Pancreas (tissue), 10 donors: ENCODE data around the gene GNAZ. TPM values are rescaled to one million over a fixed set of nuclear protein-coding genes. Genes with fewer than 3 reads are reported as not detected.
"Not testable (repeated sequence)": the region's sequence is repeated elsewhere in the genome, so short reads cannot be mapped to it uniquely, and the experiment has no call there.

ENCODE experiments used
- ATAC-seq, 4 donors: fragments of 200-7000 bp; cut with Tn5 transposase; one replicate each; pipeline versions ENCODE4 v1.8.0 to v1.9.1; 2020; ENCODE audit warnings: mild to moderate bottlenecking in 4 of 4, moderate library complexity in 4 of 4
- DNase-seq, 6 donors: peaks; one replicate each; pipeline ENCODE4 v3.0.0-alpha.2; 2020
- FAIRE-seq: peaks from 2 replicates; lab custom pipeline; 2012; peaks lifted over from hg19 to GRCh38; lab: Jason Lieb, UNC
- H3K27ac ChIP-seq, 4 donors: fragments of 200-600 bp; sonication (generic); 1 replicate in 3 of 4; 2 replicates in 1 of 4; pipeline versions ENCODE4 v1.5.0 to v1.8.0; 2020
- H3K27me3 ChIP-seq, 4 donors: fragments of 200-600 bp; one replicate each; pipeline ENCODE4 v1.8.0; 2021
- H3K36me3 ChIP-seq, 3 donors: fragments of 200-600 bp; sonication (generic) in 1 of 3; one replicate each; pipeline versions ENCODE4 v1.5.0 to v1.8.0; 2020 to 2021
- H3K4me1 ChIP-seq, 3 donors: fragments of 200-600 bp; one replicate each; pipeline ENCODE4 v1.8.0; 2021
- H3K4me3 ChIP-seq, 4 donors: fragments of 200-600 bp; sonication (generic) in 2 of 4; one replicate each; pipeline versions ENCODE4 v1.5.0 to v1.8.0; 2020 to 2021
- H3K9me3 ChIP-seq, 4 donors: fragments of 200-600 bp; one replicate each; pipeline ENCODE4 v1.8.0; 2021
- WGBS, 2 donors: extraction: QIAGEN DNeasy Blood & Tissue Kit; methylation state at CpG; one replicate each; pipeline ENCODE4 v1.1.7; 2013; 5-methylcytosine and 5-hydroxymethylcytosine counted together
- intact Hi-C, 3 donors: fragments of 100-400 bp; cut with DNase I; formaldehyde crosslinking; loops; one replicate each; pipeline versions ENCODE4 v1.11.1 to v1.14.2; 2022
- polyA plus RNA-seq, 2 donors: library from polyadenylated mRNA; stranded (reverse); fragments of 200-250 nt; gene quantifications; one replicate each; pipeline ENCODE4 v1.2.3, GENCODE V29; 2013
- total RNA-seq, 6 donors: library from RNA; stranded (reverse); fragmentation: NEBNext Ultra II Directional in 4 of 6; extraction: Animal tissue kit (Norgen Biotek cat#: 25700) in 4 of 6; gene quantifications; one replicate each; pipeline versions ENCODE4 v1.2.1 to v1.2.4, GENCODE V29; 2021 to 2023
- TF ChIP-seq, protein P1 (sequence below), 4 donors: fragments of 200-600 bp; sonication (generic) in 3 of 4; IDR thresholded peaks; one replicate each; pipeline versions ENCODE4 v1.5.0 to v1.8.0; 2021; ENCODE audit warnings: antibody characterized with exemption in 4 of 4
- donor health status: healthy with polysubstance abuse.
- donor health status: DM: no; HTN: no; CAD: no; lungs with moderate emphysema.
- donor health status: DM: no; HTN: no; CAD: no.
- donor health status: control.
- donor health status: control.
- donor health status: Bipolar disorder and iron deficiency.
- donor health status: DM: yes; HTN: yes; CAD: no.
- donor health status: DM: no; HTN: no; CAD: no.
- donor health status: DM: no; HTN: no; CAD: no.
- donor health status: DM: yes; HTN: yes; CAD: no.

GNAZ gene
- total RNA-seq (1 to 10 TPM in 4 of 6 donors, under 1 TPM in 2; 0.88 to 2.3 (median 1.6) TPM), polyA plus RNA-seq (1 to 10 TPM; 2.8 to 9.7 TPM)

DNA sequence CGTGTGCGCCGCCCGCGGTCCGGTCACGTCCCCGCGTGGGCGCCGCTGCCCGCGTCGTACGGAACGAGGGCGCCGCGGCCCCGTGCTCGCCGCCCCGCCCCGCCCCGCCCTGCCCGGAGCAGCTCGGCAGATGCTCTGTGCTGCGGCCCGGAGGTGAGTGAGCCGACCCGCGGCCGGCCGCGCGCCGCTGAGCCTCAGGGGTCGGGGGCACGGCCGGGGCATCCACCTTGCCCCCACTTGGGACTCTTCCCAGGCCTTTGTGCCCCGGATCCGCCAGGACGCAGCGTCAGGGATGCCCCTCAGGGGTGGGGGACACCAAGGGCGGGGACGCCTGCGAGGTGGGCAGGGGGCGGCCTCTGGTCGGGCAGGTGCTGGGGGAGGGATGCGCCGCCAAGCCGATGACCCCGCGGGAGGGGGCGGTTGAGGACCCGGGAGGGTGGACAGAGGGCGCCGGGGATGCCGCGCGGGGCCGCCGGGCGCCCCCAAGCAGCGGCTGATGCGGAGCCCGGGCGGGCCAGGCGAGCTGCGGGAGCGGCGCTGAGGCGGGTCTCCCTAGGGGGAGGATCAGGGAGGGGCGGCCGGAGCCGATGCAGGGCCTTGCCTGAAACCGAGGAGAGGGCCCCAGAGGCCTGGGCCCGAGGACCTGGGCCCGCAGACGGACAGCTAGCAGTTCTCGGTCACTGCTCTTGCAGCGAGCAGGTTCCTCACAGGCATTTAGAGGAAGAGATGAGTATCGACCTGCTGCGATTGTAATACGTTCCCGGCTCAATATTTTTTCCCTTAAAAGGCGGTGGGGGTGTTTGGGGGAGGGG lies at the start of gene GNAZ:
Gene GNAZ (plus strand): TSS at position 102 of the 812 bp plus-strand sequence. CDS start 25,177 bp downstream, outside the sequence.
- 10 to 11% methylated on average over 67 to 87 of the region's 87 CpGs for whole genome bisulfite sequencing, 2 donors
- DNase-seq: peak in 4 of 6 donors; percentile 37 to 82 (median 60)
- Histone ChIP-seq H3K27ac (peak within 1 kb of the TSS in 3 of 4 donors; percentile 25 to 57 (median 52)), H3K9me3 (no peaks in the 10 kb centered on the region), H3K36me3 (no peaks in the 10 kb centered on the region), H3K27me3 (no peaks in the 10 kb centered on the region), H3K4me1 (peaks cover 0 to 4% (median 3%) of the 10 kb centered on the region in 3 donors), H3K4me3 (peak within 1 kb of the TSS; percentile 35 to 57 (median 49))
- FAIRE-seq: no peak
- intact Hi-C loops: no loop called here
- peak; percentile 1 to 25 (median 10) for ATAC-seq
- TF ChIP-seq, protein P1, sequence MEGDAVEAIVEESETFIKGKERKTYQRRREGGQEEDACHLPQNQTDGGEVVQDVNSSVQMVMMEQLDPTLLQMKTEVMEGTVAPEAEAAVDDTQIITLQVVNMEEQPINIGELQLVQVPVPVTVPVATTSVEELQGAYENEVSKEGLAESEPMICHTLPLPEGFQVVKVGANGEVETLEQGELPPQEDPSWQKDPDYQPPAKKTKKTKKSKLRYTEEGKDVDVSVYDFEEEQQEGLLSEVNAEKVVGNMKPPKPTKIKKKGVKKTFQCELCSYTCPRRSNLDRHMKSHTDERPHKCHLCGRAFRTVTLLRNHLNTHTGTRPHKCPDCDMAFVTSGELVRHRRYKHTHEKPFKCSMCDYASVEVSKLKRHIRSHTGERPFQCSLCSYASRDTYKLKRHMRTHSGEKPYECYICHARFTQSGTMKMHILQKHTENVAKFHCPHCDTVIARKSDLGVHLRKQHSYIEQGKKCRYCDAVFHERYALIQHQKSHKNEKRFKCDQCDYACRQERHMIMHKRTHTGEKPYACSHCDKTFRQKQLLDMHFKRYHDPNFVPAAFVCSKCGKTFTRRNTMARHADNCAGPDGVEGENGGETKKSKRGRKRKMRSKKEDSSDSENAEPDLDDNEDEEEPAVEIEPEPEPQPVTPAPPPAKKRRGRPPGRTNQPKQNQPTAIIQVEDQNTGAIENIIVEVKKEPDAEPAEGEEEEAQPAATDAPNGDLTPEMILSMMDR (IDR thresholded peaks at IDR 0.05): no peak

DNA sequence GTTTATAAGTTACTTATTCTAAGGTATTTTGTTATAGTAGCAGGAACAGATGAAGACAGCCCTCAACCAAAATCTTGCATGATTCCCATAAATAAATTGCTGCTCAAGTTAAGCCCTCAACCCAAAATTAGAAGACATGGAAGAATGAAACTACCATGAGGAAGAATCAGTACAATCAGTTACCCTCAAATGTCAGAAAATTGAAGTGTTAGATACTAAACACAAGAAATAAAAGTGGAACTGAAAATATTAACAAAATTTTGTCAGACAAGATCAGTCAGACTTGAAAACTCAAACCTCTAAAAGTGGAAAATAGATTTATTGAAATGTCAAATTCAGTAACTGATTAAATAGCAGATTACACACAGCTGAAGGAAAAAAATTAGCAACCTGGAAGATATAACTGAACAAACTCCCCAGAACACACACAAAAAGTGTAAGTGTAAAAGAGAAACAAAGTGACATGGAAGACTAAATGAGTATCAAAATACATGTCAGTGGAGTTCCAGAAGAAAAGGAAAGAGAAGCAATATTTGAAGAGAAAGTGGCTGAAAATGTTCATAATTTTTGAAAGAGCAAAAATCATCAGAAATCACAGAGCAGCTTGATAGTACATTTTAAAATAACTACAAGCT lies 49.5 kb upstream of the GNAZ start:
- H3K27ac ChIP-seq: no peak overlapping the region
- TF ChIP-seq, protein P1 (IDR thresholded peaks at IDR 0.05): no peak
- no peak for ATAC-seq
- H3K4me3 ChIP-seq: no peak overlapping the region
- intact Hi-C loops: no loop called here
- H3K36me3 ChIP-seq: no peaks in the 10 kb centered on the region
- no peaks in the 10 kb centered on the region for H3K27me3 ChIP-seq
- DNase-seq: no peak
- H3K4me1 ChIP-seq: no peaks in the 10 kb centered on the region
- no peak for FAIRE-seq
- no peaks in the 10 kb centered on the region for H3K9me3 ChIP-seq

DNA sequence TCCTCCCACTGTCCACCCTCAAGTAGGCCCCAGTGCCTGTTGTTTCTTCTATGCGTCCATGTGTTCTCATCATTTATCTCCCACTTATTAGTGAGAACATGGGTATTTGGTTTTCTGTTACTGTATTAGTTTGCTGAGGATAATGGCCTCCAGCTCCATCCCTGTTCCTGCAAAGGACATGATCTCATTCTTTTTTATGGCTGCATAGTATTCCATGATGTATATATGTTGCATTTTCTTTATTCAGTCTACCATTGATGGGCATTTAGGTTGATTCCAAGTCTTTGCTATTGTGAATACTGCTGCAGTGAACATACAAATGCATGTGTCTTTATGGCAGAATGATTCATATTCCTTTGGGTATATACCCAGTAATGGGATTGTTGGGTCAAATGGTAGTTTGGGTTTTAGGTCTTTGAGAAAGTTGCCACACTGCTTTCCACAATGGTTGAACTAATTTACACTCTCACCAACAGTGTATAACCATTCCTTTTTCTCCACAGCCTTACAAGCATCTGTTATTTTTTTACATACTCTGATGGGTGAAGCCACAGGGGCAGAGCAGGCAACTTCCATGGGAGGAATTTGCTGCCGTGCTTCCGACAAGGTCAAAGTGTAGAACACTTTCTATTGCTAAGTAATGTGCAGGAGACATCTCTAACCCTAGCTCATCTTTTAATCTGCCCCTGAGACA lies 48.5 kb upstream of the GNAZ start:
- H3K4me1 ChIP-seq, FAIRE-seq, H3K27me3 ChIP-seq, H3K36me3 ChIP-seq, ATAC-seq, H3K9me3 ChIP-seq, intact Hi-C loops, H3K4me3 ChIP-seq, DNase-seq, H3K27ac ChIP-seq: not testable (repeated sequence)
- WGBS, 2 donors: 39 to 55% methylated on average over 3 of the region's 3 CpGs

DNA sequence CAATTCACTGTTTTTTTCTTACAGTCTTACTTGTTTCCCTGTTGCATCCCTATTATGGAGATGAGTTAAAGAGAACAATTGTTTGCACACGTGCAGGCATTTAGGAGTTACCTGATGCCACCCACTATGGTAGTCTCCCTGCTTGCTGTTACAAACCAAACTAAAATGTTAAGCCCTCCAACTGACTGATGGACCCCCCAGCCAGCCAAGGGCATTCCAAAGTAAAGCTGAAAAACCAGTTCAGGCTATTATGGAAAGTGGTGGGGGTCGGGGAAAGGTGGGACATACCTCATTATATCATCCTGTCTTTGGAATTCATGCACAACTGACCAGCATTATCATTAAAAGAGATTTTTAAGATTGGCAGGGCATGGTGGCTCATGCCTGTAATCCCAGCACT lies 47.0 kb upstream of the GNAZ start:
- no peaks in the 10 kb centered on the region for H3K27me3 ChIP-seq
- TF ChIP-seq, protein P1 (IDR thresholded peaks at IDR 0.05): no peak
- no peaks in the 10 kb centered on the region for H3K9me3 ChIP-seq
- no peak overlapping the region for H3K4me3 ChIP-seq
- DNase-seq (no peak), FAIRE-seq (no peak), ATAC-seq (no peak)
- WGBS, 2 donors: 35 to 48% methylated on average over 2 of the region's 2 CpGs
- H3K36me3 ChIP-seq: no peaks in the 10 kb centered on the region
- no peaks in the 10 kb centered on the region for H3K4me1 ChIP-seq
- H3K27ac ChIP-seq: no peak overlapping the region
- intact Hi-C loops: no loop called here

DNA sequence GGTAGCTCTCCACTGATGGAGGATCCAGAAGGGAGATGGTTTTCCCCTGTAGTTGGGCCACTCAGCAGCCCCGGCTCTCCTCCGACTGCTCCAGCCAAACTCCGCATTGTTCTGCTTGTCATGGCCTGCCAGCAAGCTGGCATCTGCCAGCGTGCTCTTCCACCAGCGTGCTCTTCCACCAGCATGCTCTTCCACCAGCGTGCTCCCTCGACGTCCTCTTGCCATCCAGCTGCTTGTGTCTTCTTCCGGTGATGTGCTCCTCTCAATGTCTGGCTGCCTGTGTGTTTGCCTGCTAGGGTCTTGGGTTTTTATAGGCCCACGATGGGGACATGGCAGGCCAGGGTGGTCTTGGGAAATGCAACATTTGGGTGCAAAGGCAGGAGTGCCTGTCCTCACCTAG lies 43.5 kb upstream of the GNAZ start:
- no peak overlapping the region for H3K4me3 ChIP-seq
- DNase-seq (no peak), FAIRE-seq (no peak), ATAC-seq (no peak)
- H3K27me3 ChIP-seq: no peaks in the 10 kb centered on the region
- no peaks in the 10 kb centered on the region for H3K36me3 ChIP-seq
- WGBS, 2 donors: 89 to 94% methylated on average over 10 of the region's 10 CpGs
- H3K9me3 ChIP-seq: no peaks in the 10 kb centered on the region
- no peak overlapping the region for H3K27ac ChIP-seq
- H3K4me1 ChIP-seq: no peaks in the 10 kb centered on the region
- intact Hi-C loops: no loop called here
- TF ChIP-seq, protein P1 (IDR thresholded peaks at IDR 0.05): no peak

DNA sequence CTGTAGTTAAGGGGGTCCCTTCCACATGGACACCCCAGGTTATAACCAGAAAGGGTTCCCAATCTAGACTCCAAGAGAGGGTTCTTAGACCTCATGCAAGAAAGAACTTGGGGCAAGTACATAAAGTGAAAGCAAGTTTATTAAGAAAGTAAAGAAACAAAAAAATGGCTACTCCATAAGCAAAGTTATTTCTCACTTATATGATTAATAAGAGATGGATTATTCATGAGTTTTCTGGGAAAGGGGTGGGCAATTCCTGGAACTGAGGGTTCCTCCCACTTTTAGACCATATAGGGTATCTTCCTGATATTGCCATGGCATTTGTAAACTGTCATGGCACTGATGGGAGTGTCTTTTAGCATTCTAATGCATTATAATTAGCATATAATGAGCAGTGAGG lies 42.5 kb upstream of the GNAZ start:
- FAIRE-seq, H3K36me3 ChIP-seq, H3K27me3 ChIP-seq, H3K27ac ChIP-seq, H3K4me3 ChIP-seq, DNase-seq, H3K4me1 ChIP-seq, H3K9me3 ChIP-seq, ATAC-seq, intact Hi-C loops: not testable (repeated sequence)
